Astrocyte of the spinal cord (primary cell): ENCODE data around the gene TAPBP.
A peak's percentile ranks its signal among the peaks of the same experiment; 100 is the strongest.

ENCODE experiments used
- DNase-seq: peaks from one replicate; pipeline ENCODE4 v3.0.0; 2011; ENCODE audit warnings: low read depth, low spot score
- H3K4me3 ChIP-seq: 2 replicates; pipeline ENCODE4 v1.5.1; 2011; ENCODE audit warnings: low read depth, mild to moderate bottlenecking, low read length, moderate library complexity
- in situ Hi-C: cut with HindIII; loops from 2 replicates; pipeline ENCODE4 v1.10.0; 2017; ENCODE audit warnings: low sequenced_read_pairs
- TF ChIP-seq, protein P1 (sequence below): IDR thresholded peaks from 2 replicates; pipeline ENCODE4 v1.5.1; 2012; ENCODE audit warnings: low read depth, mild to moderate bottlenecking, low read length, inconsistent platforms

Gene TAPBP

DNA sequence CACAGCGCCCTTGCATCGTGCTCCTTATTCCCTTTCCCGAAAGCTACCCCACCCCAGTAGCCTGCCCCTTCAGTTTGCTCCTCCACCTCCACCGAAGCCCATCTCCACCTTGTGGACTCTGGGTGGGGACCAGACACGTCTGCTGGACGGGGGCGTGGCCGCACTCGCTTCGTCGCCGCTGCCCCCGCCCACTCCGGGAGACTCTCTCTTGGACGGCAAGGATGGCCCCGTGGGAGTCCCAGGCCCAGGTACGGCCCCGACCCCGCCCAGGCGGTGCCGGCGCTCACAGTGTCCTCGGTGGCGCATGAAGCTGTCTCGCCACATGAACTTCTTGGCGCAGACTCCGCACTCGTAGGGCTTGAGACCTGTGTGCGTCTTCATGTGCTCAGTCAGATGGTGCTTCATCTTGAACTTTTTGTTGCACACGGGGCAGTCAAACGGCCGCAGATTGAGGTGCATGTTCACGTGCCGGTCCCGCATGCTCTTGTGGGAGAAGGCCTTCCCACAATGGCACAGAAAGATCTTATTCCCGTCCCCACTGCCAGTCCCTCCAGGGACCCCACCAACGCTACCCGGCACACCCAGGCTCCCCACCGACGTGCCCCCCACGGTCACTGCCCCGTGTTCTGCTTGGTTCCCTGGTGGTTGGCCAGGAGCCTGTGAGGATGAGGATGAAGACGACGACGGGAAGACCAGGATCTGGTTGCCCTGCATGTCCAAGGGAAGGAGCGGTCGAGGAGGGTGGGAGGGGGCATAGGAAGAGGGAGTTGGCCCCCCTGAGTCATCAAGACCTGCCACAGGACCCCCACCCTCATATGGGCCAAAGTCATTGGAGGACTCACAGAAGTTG, 1.3 kb upstream of the TAPBP start:
- H3K4me3 ChIP-seq = peak overlapping the region; percentile 83
- TF ChIP-seq, protein P1, sequence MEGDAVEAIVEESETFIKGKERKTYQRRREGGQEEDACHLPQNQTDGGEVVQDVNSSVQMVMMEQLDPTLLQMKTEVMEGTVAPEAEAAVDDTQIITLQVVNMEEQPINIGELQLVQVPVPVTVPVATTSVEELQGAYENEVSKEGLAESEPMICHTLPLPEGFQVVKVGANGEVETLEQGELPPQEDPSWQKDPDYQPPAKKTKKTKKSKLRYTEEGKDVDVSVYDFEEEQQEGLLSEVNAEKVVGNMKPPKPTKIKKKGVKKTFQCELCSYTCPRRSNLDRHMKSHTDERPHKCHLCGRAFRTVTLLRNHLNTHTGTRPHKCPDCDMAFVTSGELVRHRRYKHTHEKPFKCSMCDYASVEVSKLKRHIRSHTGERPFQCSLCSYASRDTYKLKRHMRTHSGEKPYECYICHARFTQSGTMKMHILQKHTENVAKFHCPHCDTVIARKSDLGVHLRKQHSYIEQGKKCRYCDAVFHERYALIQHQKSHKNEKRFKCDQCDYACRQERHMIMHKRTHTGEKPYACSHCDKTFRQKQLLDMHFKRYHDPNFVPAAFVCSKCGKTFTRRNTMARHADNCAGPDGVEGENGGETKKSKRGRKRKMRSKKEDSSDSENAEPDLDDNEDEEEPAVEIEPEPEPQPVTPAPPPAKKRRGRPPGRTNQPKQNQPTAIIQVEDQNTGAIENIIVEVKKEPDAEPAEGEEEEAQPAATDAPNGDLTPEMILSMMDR = no peak
- peak; percentile 3 for DNase-seq
- in situ Hi-C loops = no loop called here

DNA sequence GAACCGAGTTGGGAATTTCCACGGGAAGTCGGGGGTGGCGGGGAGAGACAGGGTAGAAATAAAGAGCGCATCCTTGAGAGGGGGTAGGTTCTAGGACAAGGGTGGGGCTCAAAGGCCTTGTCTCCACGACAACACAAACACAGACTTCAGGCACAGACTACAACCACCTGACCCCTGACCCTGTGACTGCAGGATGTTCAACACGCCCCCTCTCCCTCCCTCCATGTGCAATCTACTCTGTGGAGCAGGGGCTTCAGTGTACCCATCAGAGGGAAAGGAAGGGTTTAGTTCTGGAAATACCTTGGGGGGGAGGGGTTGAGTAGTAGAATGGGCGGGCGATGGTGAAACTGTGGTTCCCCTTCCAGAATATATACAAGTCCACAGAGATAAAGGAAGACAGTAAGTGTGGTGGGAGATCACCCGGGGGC, 651 bp upstream of the TAPBP start:
- in situ Hi-C loops = no loop called here
- DNase-seq = peak; percentile 72
- TF ChIP-seq, protein P1 = no peak
- peak overlapping the region; percentile 83 for H3K4me3 ChIP-seq

DNA sequence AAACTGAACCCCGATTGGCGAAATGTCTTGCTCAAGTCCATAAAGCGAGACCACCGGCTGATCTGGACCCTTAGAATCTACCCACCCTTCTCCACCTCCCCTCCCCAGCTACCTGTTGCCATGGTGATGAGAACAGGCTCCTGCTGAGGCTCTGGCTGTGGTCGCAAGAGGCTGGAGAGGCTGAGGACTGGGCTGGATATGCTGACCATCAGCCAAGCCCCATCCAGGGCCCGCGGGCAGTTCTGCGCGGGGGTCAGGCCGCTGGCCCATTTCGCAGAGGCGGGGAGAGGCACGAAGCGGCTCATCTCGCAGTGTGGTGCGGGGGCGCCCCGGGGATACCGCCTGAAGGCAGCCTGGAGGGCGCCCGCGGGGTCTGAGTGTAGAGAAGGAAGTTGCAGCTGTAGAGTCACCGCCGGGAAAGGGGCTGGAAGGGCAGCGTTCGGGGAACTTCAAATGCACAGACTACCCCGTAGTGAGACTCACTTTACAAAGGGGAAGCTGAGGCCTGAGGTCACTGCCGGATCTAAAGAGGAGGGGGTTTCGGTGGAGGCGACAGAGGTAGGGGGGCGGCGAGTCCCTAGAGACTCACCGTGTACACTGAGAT, 671 bp downstream of the TAPBP start:
- DNase-seq = peak; percentile 36
- in situ Hi-C loops = no loop called here
- TF ChIP-seq, protein P1 = no peak
- H3K4me3 ChIP-seq = peak overlapping the region; percentile 83

DNA sequence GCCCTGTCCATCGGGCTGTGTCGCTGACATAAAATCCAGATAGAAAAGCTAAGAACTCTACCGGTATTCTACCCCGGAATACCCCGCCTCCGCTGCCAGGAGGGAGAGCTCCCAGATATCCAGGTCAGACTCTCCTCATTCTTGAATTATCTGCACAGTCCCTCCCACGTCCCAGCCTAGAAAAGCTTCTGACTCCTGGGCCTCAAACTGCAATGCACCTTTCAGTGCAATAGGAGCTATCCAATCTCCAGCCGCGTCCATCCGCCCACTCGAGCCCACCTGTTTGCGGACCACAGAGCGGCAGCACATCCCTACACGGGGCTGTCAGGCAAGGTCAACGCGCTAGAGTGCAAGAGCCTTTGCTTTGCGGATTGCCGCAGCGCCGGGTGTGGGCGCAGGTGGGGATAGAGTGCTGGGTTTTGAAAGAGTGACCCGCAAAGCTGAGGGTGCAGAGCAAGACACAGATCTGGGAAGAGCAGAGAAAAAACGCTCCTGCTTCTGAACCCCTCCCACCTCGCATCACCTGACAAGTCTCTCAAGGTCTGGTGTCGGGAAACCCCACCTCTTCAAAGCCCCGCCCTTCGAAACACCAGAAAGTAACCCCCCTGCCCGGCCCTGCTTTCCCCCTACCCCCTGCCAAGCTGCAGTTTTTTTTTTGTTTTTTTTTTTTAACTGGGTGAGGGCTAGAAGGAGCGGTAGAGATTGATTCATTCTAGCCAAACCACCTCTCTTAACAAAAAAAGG, 1.3 kb downstream of the TAPBP start:
- peak; percentile 70 for DNase-seq
- in situ Hi-C loops = no loop called here
- TF ChIP-seq, protein P1 = no peak

DNA sequence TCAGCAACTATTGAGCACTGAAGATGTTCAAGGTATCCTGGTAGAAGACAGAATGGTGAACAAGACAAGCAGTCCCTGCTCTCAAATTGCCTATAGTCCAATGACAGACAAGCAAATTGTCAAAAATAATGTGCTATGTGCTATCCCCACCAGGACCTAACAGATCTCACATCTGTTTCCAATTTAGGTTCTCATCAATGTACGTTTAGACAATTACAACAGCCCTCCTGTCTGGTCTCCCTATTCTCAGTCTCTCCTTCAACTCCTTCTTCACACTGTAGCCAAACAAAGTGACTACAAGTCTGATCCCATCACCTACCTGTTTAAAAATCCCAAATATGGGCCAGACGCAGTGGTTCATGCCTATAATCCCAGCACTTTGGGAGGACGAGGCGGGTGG, 7.5 kb downstream of the TAPBP start:
- no peak for DNase-seq
- no peak overlapping the region for H3K4me3 ChIP-seq
- in situ Hi-C loops = no loop called here
- TF ChIP-seq, protein P1 = no peak

More for the DNA sequence above, 1.3 kb downstream of the TAPBP start:
- peak overlapping the region; percentile 83 for H3K4me3 ChIP-seq

DNA sequence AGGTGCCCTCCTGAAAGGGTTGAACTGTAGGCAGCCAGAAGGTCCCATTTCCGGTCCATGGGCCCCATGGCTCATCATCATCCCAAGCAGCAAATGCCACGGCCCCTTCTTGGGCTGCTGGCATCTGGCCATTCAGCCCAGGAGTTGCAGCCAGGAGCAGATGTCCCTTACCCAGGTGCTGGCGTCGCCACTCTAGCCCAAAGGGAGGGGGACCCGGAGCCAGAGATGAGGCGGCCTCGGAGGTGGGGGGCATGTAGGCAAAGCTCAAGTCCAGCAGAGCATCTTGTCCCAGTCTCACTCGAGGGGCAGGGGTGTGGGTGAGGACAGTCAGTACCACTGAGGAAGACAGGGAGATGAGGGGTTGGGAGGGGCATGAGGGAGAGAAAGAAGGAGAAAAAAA, 8.8 kb downstream of the TAPBP start:
- in situ Hi-C loops = no loop called here
- DNase-seq = no peak
- H3K4me3 ChIP-seq = no peak overlapping the region
- TF ChIP-seq, protein P1 = no peak
